Amygdala (tissue), 56 donors: ENCODE results near the gene ANKRD55.
"Not testable (repeated sequence)": the region's sequence is repeated elsewhere in the genome, so short reads cannot be mapped to it uniquely, and the experiment has no call there.

ENCODE experiments used
- DNase-seq, 56 donors: peaks; one replicate each; lab custom pipeline; 2025; lab: John Stamatoyannopoulos, UW

Gene ANKRD55

GRCh38 chr5:56150756-56151155 is 82.4 kb downstream of the ANKRD55 start:
- not testable (repeated sequence) for DNase-seq

GRCh38 chr5:56148453-56148971 is 84.6 kb downstream of the ANKRD55 start:
- no peak for DNase-seq

- DNase-seq: no peak
Measured at GRCh38 chr5:56147659-56148230, 85.4 kb downstream of the ANKRD55 start.

GRCh38 chr5:56147106-56147505 is 86.0 kb downstream of the ANKRD55 start:
- no peak for DNase-seq

GRCh38 chr5:56146674-56147073 is 86.5 kb downstream of the ANKRD55 start:
- DNase-seq: no peak

GRCh38 chr5:56145511-56145910 is 87.6 kb downstream of the ANKRD55 start:
- no peak for DNase-seq

- DNase-seq: no peak
Measured at GRCh38 chr5:56145106-56145505, 88.0 kb downstream of the ANKRD55 start.

GRCh38 chr5:56144211-56144610 is 88.9 kb downstream of the ANKRD55 start:
- no peak for DNase-seq

GRCh38 chr5:56143373-56143714 is 89.8 kb downstream of the ANKRD55 start:
- no peak for DNase-seq

GRCh38 chr5:56142614-56143372 is 90.3 kb downstream of the ANKRD55 start:
- no peak for DNase-seq

GRCh38 chr5:56142233-56142613 is 90.9 kb downstream of the ANKRD55 start:
- no peak for DNase-seq

- no peak for DNase-seq
Measured at GRCh38 chr5:56140073-56140472, 93.1 kb downstream of the ANKRD55 start.

- no peak for DNase-seq
Measured at GRCh38 chr5:56130664-56131063, 102.5 kb downstream of the ANKRD55 start.

- no peak for DNase-seq
Measured at GRCh38 chr5:56129288-56129687, 103.8 kb downstream of the ANKRD55 start.

GRCh38 chr5:56128113-56128512 is 105.0 kb downstream of the ANKRD55 start:
- peak in 4 of 56 donors; percentile 2 to 14 (median 8) for DNase-seq

GRCh38 chr5:56126487-56127179 is 106.5 kb downstream of the ANKRD55 start:
- DNase-seq: peak in 11 of 56 donors; percentile 1 to 42 (median 14)

- DNase-seq: no peak
Measured at GRCh38 chr5:56123531-56124243, 109.4 kb downstream of the ANKRD55 start.

GRCh38 chr5:56122360-56122985 is 110.7 kb downstream of the ANKRD55 start:
- DNase-seq: not testable (repeated sequence)

- DNase-seq: no peak
Measured at GRCh38 chr5:56119050-56119449, 114.1 kb downstream of the ANKRD55 start.

GRCh38 chr5:56116599-56117141 is 116.5 kb downstream of the ANKRD55 start:
- DNase-seq: no peak
